Measurements from ENCODE around the gene UBLCP1.

GRCh38 chr5:159332800-159333544 is 69.9 kb downstream of the UBLCP1 start:
- TF ChIP-seq, protein P1, sequence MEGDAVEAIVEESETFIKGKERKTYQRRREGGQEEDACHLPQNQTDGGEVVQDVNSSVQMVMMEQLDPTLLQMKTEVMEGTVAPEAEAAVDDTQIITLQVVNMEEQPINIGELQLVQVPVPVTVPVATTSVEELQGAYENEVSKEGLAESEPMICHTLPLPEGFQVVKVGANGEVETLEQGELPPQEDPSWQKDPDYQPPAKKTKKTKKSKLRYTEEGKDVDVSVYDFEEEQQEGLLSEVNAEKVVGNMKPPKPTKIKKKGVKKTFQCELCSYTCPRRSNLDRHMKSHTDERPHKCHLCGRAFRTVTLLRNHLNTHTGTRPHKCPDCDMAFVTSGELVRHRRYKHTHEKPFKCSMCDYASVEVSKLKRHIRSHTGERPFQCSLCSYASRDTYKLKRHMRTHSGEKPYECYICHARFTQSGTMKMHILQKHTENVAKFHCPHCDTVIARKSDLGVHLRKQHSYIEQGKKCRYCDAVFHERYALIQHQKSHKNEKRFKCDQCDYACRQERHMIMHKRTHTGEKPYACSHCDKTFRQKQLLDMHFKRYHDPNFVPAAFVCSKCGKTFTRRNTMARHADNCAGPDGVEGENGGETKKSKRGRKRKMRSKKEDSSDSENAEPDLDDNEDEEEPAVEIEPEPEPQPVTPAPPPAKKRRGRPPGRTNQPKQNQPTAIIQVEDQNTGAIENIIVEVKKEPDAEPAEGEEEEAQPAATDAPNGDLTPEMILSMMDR (conservative IDR thresholded peaks at IDR 0.05) = no peak
- TF ChIP-seq ZFX (IDR thresholded peaks at IDR 0.05) = no peak
